Activated CD8-positive, alpha-beta T cell treated with anti-CD3 and anti-CD28 coated beads, Interleukin-2, amount 10 ng/mL, durations not matched to agents 7 days and 5 days (primary cell): ENCODE results near the gene IGSF10. TPM values are rescaled to one million over a fixed set of nuclear protein-coding genes. Genes with fewer than 3 reads are reported as not detected.

Experiments
- ATAC-seq: fragments of 150-1000 bp; cut with Tn5 transposase; one replicate; pipeline ENCODE4 v1.10.0; 2021; ENCODE audit warnings: moderate library complexity
- CTCF ChIA-PET: fragments of 350-600 bp; sonication (Branson Sonifier 250); formaldehyde crosslinking; loops from one replicate; lab custom pipeline; 2021; ENCODE audit warnings: antibody characterized with exemption; lab: Charles Lee
- POLR2A ChIA-PET: fragments of 350-600 bp; sonication (Branson Sonifier 250); formaldehyde crosslinking; loops from one replicate; lab custom pipeline; 2021; ENCODE audit warnings: antibody characterized with exemption; lab: Charles Lee
- DNase-seq: peaks from one replicate; pipeline ENCODE4 v3.0.0-alpha.2; 2020
- H3K27ac Mint-ChIP-seq: one replicate; pipeline ENCODE4 v1.8.0; 2021; ENCODE audit warnings: mild to moderate bottlenecking, mixed read lengths
- H3K27me3 Mint-ChIP-seq: one replicate; pipeline ENCODE4 v1.8.0; 2021; ENCODE audit warnings: low read depth, mixed read lengths
- H3K36me3 Mint-ChIP-seq: one replicate; pipeline ENCODE4 v1.8.0; 2021; ENCODE audit warnings: low read depth, mixed read lengths
- H3K4me1 Mint-ChIP-seq: one replicate; pipeline ENCODE4 v1.8.0; 2021; ENCODE audit warnings: low read depth, mixed read lengths
- H3K4me3 Mint-ChIP-seq: one replicate; pipeline ENCODE4 v1.8.0; 2021; ENCODE audit warnings: mild to moderate bottlenecking, mixed read lengths
- H3K9me3 Mint-ChIP-seq: one replicate; pipeline ENCODE4 v1.8.0; 2022; ENCODE audit warnings: mixed read lengths; ENCODE audit not compliant: insufficient read depth
- total RNA-seq, 2 experiments: library from RNA; stranded (reverse); gene quantifications; one replicate each; pipeline ENCODE4 v1.2.3, GENCODE V29; 2021

IGSF10 gene
- total RNA-seq, 2 experiments from 2014 or later: not detected

DNA sequence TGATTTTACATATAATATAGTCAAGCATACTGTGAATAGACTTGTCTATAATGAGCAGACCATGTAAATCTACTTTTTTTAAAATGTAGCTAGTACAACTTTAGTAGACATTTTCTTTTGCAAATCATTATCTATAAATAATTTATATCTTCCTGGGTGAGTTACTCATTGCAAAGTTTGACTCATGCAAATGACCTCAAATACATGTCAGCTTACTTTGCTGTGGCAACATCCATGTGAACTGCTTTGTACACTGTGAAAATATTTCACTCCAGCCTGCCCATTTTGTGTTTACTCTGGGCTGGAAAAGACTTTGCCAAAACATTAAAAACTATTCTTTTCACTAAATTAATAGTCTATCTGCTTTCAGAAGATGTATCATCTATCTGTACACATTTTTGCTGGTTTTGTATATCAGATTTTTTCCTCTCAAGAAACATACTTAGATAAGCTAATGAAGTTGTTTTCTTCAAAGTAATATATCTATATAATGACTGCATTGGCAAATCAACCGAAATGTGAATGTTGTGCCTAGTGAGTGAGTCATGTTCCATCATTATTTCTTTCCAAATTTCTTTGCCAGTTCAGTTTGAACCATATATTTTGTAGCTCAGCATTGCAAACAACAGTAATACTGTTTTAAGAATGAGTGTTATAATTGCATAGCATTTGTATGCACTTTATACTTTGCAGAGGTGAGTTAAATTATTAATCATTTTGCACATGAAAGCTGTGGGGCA is 26.5 kb downstream of the IGSF10 start:
- H3K27me3 Mint-ChIP-seq: peaks cover 3% of the 10 kb centered on the region
- no peak for DNase-seq
- H3K27ac Mint-ChIP-seq: no peak overlapping the region
- ATAC-seq: no peak
- no peaks in the 10 kb centered on the region for H3K36me3 Mint-ChIP-seq
- H3K4me3 Mint-ChIP-seq: no peak overlapping the region
- H3K4me1 Mint-ChIP-seq: no peaks in the 10 kb centered on the region
- ChIA-PET POLR2A (no interaction called here), CTCF (interaction anchor here (1.4 kb wide), 2 partner anchors 266 to 405 kb away, joined by 3 to 4 read pairs; no protein-coding TSS in a partner anchor)
- H3K9me3 Mint-ChIP-seq: no peaks in the 10 kb centered on the region

DNA sequence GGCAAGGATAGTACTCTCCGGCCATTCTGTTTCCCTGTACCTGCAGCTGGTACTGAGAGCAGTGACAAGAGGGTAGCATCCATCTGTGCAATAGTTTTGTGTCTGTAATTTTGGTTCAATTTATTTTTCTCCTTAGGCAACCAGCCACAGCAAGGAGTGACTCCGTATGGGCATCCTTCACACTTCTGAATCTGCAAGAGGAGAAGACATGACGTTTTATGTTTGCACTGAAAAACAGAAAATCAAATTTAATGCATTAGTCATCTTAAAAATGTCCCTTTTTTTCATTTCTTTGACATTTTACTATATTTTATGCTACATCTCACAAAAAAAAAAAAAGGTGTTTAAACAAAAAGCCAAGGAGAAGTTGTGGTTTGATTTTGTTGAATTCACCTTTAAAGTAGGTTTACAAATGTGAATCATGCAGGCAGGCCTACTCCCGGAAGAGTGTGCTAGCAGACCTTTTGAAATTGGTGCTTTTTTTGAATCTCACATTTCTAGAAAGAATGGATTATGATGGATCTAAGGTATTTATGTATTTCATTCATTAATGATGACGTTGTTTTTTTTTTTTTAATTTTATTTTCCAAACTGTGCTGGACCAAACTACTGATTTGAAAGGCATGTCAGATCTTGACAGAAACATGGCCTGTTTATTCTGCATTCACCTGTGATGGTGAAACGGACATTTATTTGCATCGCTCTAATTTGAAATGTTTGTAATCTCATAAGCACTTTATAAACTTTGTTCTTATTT is 28.1 kb downstream of the IGSF10 start:
- H3K27ac Mint-ChIP-seq: no peak overlapping the region
- POLR2A ChIA-PET: no interaction called here
- CTCF ChIA-PET: no interaction called here
- H3K4me1 Mint-ChIP-seq: no peaks in the 10 kb centered on the region
- DNase-seq (no peak), ATAC-seq (no peak)
- H3K27me3 Mint-ChIP-seq: peaks cover 6% of the 10 kb centered on the region
- no peaks in the 10 kb centered on the region for H3K9me3 Mint-ChIP-seq
- no peaks in the 10 kb centered on the region for H3K36me3 Mint-ChIP-seq
- no peak overlapping the region for H3K4me3 Mint-ChIP-seq

DNA sequence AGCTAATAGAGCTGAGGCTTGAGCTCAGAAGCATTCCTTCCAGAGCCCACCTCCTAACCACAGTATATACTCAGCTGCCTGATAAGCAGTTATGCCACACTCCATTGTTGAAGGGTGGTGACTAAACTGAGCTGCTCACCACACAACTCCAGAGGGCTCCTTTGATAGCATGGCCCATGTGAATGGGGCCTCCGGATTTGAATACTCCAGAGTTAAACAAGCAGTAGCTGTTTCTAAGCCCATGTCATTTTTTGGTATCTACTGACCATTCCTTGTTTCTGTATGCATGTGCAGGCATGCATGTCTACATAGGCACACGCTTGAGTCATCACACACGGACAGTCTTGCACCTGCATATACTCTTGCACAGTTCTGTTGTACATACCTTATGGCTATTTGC is 28.9 kb downstream of the IGSF10 start:
- no peaks in the 10 kb centered on the region for H3K36me3 Mint-ChIP-seq
- no peak overlapping the region for H3K4me3 Mint-ChIP-seq
- CTCF ChIA-PET: interaction anchor here (0.8 kb wide), 1 partner anchor 35 kb away, joined by 3 read pairs; no protein-coding TSS in a partner anchor
- no peaks in the 10 kb centered on the region for H3K4me1 Mint-ChIP-seq
- POLR2A ChIA-PET: interaction anchor here (0.5 kb wide), 1 partner anchor 1035 kb away, joined by 4 read pairs; no protein-coding TSS in a partner anchor
- peaks cover 6% of the 10 kb centered on the region for H3K27me3 Mint-ChIP-seq
- DNase-seq (no peak), ATAC-seq (no peak)
- no peak overlapping the region for H3K27ac Mint-ChIP-seq
- no peaks in the 10 kb centered on the region for H3K9me3 Mint-ChIP-seq

DNA sequence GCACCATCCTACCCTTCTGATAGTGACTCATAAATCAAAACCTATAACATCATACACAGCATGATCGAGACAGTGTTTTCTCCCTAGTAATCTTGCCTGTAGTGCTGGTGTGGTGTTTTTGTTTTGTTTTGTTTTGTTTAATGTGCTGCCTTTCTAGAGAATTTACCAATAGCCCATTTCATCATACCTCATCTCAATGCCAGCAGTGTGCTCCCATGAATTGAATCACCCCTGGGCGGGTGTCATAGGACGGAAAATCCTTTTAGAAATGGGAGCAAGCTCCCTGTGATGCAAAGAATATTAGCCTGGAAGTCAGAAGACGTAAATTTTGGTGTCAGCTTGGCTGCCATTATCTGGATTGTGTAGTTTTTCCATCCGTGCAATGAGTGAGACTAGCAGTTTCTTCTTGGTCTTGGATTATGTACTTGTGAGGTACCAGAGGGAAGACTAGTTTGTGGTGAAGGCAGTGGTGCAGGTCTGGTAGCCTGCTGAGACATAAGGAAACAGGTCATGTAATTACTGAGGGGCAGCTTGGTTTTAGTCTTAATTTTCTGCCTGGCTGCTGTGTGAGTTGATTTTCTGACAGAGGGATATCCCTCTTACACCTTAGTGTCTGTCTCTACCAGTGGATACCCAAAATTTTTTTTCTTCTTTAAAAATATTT is 29.9 kb downstream of the IGSF10 start:
- ATAC-seq (no peak), DNase-seq (no peak)
- Mint-ChIP-seq H3K36me3 (no peaks in the 10 kb centered on the region), H3K27ac (no peak overlapping the region), H3K4me1 (peaks cover 4% of the 10 kb centered on the region), H3K27me3 (peaks cover 6% of the 10 kb centered on the region), H3K4me3 (no peak overlapping the region), H3K9me3 (no peaks in the 10 kb centered on the region)
- CTCF ChIA-PET: interaction anchor here (1.0 to 1.2 kb wide), 2 partner anchors 8 to 147 kb away, joined by 3 read pairs; no protein-coding TSS in a partner anchor
- POLR2A ChIA-PET: no interaction called here

DNA sequence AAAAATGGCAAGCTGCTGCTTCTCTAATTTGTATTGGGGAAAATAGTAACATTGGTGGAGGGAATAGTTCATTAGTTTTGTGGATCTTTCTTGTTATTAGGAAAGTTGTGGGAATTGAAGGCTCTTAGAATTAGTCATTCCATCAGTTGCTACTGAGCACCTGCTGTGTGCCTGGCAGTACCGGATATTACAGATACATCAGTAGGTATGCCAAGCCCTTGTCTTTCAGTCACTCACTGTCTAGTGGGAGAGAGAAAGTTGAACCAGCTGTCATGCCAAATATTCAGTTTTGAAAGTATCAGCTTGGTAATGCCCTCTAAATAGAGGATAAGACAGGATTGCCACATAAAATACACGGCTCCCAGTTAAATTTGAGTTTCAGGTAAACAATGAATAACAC is 32.5 kb downstream of the IGSF10 start:
- Mint-ChIP-seq H3K27me3 (peaks cover 6% of the 10 kb centered on the region), H3K27ac (no peak overlapping the region), H3K4me1 (peaks cover 4% of the 10 kb centered on the region), H3K4me3 (no peak overlapping the region), H3K9me3 (no peaks in the 10 kb centered on the region), H3K36me3 (no peaks in the 10 kb centered on the region)
- ChIA-PET CTCF (no interaction called here), POLR2A (no interaction called here)
- DNase-seq: no peak
- ATAC-seq: no peak

DNA sequence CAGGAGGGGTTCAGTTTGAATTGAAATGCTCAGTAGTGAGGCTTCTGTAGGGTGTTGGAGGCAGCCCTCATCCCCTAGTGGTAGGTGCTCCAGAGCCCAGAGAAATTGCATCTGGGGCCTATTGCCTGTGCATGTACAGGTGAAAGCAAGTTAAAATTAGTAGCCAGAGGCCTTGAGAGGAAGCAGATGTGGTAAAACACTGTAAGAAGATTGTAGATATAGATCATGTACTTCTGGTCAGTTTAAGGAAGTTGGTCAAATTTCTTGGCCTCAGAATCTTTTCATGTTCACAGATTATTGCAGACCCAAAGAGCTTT is 34.6 kb downstream of the IGSF10 start:
- Mint-ChIP-seq H3K4me1 (peaks cover 4% of the 10 kb centered on the region), H3K4me3 (no peak overlapping the region), H3K27me3 (peaks cover 6% of the 10 kb centered on the region), H3K27ac (no peak overlapping the region), H3K9me3 (no peaks in the 10 kb centered on the region), H3K36me3 (no peaks in the 10 kb centered on the region)
- DNase-seq (no peak), ATAC-seq (no peak)
- POLR2A ChIA-PET: no interaction called here
- CTCF ChIA-PET: interaction anchor here (0.9 kb wide), 1 partner anchor 9 kb away, joined by 3 read pairs; no protein-coding TSS in a partner anchor

DNA sequence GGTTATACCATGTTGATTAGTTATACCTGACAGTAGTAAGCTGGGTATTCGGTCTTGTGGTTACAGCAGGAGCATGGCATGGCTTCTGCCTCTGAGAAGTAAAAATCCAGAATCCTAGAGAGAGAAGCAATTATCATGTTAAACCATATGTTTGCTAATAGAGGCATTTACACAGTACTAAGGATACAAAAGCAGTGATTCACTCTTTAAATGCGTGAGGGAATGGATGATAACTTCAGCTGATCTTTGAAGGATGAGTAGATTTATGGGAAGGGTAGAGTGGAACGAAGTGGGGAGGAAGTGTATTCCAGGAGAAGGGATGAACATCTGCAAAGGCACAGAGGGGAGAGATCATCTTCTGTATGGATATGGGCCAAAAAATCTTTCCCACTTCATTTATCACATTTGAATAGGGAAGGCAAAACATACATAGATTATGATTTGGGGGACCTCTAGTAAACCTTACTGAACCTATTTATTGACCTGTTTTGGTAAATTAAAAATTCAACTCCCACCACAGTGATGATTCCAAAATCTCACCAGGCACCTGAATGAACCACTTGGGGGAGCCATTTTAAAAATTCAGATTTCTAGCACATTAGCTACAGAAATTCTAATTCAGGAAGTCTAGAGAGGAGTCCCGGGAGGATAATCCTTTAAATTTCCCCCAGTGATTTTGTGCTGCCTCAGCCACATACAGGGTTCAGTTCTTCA is 35.1 kb downstream of the IGSF10 start:
- POLR2A ChIA-PET: no interaction called here
- Mint-ChIP-seq H3K27me3 (peaks cover 6% of the 10 kb centered on the region), H3K4me3 (no peak overlapping the region), H3K36me3 (no peaks in the 10 kb centered on the region), H3K27ac (no peak overlapping the region), H3K4me1 (peaks cover 4% of the 10 kb centered on the region), H3K9me3 (no peaks in the 10 kb centered on the region)
- DNase-seq: no peak
- no peak for ATAC-seq
- CTCF ChIA-PET: interaction anchor here (0.9 kb wide), 1 partner anchor 9 kb away, joined by 3 read pairs; no protein-coding TSS in a partner anchor

DNA sequence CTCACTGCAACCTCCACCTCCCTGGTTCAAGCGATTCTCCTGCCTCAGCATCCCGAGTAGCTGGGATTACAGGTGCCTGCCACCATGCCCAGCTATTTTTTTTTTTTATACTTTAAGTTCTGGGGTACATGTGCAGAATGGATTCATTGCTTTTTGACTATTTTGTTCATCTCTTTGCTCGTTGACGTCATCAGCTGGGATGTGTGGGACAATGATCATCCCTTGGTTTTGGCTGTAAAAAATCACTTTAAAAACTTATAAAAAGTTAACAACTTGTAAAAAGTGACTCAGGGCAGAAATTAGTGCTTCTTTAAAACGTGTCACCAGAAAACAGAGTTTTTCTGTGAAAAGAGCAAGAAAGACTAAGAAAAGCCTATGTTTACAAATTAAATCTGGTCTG is 37.8 kb downstream of the IGSF10 start:
- no peaks in the 10 kb centered on the region for H3K36me3 Mint-ChIP-seq
- ChIA-PET CTCF (no interaction called here), POLR2A (no interaction called here)
- no peaks in the 10 kb centered on the region for H3K27me3 Mint-ChIP-seq
- no peak for ATAC-seq
- no peaks in the 10 kb centered on the region for H3K9me3 Mint-ChIP-seq
- DNase-seq: no peak
- H3K27ac Mint-ChIP-seq: no peak overlapping the region
- peaks cover 4% of the 10 kb centered on the region for H3K4me1 Mint-ChIP-seq
- H3K4me3 Mint-ChIP-seq: no peak overlapping the region

DNA sequence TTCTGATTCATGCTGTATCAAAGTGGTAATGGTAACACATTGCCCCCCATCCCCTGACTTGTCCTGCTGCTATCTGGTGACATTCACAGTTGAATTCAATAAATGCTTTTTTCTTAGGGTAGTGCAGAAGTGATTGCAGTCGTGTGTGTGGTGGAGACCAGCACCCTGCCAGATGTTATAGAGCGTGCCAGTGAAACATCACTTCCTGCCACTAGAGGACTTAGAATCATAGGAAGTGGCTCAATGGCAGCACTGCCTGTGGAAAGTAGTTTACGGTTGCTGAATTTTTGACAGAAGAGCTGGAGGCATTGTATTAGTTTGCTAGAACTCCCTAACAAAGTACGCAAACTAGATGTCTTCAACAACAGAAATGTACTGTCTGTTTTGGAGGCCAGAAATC is 38.9 kb downstream of the IGSF10 start:
- Mint-ChIP-seq H3K4me3 (no peak overlapping the region), H3K27me3 (no peaks in the 10 kb centered on the region)
- CTCF ChIA-PET: interaction anchor here (1.0 kb wide), 1 partner anchor 63 kb away, joined by 3 read pairs; no protein-coding TSS in a partner anchor

DNA sequence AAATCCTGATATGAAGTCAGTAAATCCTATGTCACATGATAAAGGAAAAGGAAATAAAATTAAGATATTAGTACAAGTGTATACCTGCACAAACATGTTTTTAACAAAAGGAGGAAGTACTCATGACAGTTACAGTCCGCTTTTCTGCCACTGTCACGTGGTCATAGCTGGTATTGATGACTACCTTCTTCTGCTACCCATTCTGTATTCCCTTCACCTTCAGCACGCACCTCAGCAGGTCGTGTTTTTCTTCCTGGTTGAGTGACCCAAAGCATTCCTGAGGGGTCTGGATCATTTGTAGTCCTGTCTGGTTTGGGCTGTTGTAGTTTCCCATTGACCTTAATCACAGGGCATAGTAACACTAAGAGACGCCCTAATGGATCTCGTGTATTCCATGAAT is 41.1 kb downstream of the IGSF10 start:
- no peak for DNase-seq
- POLR2A ChIA-PET: no interaction called here
- no peaks in the 10 kb centered on the region for H3K4me1 Mint-ChIP-seq
- no peak for ATAC-seq
- H3K27me3 Mint-ChIP-seq: no peaks in the 10 kb centered on the region
- CTCF ChIA-PET: no interaction called here
- H3K27ac Mint-ChIP-seq: no peak overlapping the region
- no peak overlapping the region for H3K4me3 Mint-ChIP-seq
- H3K36me3 Mint-ChIP-seq: no peaks in the 10 kb centered on the region
- H3K9me3 Mint-ChIP-seq: no peaks in the 10 kb centered on the region

More for the DNA sequence above, 38.9 kb downstream of the IGSF10 start:
- DNase-seq (no peak), ATAC-seq (no peak)
- Mint-ChIP-seq H3K9me3 (no peaks in the 10 kb centered on the region), H3K27ac (no peak overlapping the region), H3K4me1 (peaks cover 4% of the 10 kb centered on the region), H3K36me3 (no peaks in the 10 kb centered on the region)
- POLR2A ChIA-PET: no interaction called here

DNA sequence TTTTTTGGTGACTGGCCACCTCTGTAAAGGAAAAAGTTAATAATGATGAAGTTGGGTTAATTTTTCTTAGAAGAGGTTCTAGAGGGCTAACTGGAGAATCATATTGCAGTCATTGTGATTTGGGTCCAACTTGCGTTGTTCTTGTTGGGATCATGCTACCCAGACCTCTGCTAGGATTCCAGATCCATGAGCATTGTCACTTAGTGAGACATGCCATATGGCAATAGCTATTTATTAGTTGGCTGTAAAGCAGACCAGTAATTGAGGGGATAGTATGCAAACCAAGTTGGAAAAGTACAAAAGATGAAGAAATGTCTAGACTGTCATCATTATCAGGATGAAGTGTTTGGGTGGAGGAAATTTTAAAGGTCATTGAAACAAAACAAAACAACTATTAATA is 45.6 kb downstream of the IGSF10 start:
- Mint-ChIP-seq H3K4me3 (no peak overlapping the region), H3K27ac (no peak overlapping the region), H3K9me3 (no peaks in the 10 kb centered on the region), H3K36me3 (no peaks in the 10 kb centered on the region), H3K4me1 (no peaks in the 10 kb centered on the region), H3K27me3 (no peaks in the 10 kb centered on the region)
- DNase-seq (no peak), ATAC-seq (no peak)
- ChIA-PET POLR2A (no interaction called here), CTCF (no interaction called here)
